ENCODE measurements around the gene CALCB.

DNA sequence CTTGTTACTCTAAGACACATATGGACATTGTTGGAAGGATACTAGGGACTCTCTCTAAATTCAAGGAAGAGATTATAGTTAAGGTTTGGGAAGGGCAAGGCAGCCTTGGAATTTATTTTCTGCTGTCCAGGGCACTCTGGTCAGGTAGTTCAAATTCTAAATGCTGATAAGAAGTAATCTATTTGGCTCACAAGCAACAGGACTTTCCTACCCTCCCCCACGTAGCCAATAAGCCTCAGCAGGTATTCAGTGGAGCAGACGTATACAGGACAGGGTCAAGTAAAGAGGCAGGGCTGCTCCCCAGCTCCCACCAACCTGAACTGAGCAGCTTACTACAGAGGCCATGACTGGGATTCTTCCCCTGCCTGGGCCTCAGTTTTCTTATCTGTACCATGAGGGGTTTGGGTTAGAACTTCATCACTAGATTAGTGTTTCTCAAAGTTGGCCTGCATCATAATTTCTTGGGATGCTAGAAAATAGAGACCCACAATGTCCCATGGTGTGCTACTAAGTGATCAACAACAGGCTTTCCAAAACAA lies 35.3 kb downstream of the CALCB start:
- TF ChIP-seq, protein P1, sequence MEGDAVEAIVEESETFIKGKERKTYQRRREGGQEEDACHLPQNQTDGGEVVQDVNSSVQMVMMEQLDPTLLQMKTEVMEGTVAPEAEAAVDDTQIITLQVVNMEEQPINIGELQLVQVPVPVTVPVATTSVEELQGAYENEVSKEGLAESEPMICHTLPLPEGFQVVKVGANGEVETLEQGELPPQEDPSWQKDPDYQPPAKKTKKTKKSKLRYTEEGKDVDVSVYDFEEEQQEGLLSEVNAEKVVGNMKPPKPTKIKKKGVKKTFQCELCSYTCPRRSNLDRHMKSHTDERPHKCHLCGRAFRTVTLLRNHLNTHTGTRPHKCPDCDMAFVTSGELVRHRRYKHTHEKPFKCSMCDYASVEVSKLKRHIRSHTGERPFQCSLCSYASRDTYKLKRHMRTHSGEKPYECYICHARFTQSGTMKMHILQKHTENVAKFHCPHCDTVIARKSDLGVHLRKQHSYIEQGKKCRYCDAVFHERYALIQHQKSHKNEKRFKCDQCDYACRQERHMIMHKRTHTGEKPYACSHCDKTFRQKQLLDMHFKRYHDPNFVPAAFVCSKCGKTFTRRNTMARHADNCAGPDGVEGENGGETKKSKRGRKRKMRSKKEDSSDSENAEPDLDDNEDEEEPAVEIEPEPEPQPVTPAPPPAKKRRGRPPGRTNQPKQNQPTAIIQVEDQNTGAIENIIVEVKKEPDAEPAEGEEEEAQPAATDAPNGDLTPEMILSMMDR (IDR thresholded peaks at IDR 0.05) = no peak
- no peak for TF ChIP-seq POLR2A (IDR thresholded peaks at IDR 0.05)

Data from esophagus squamous epithelium (tissue), 4 donors.